Anterior cingulate cortex (tissue), 58 donors: Measurements from ENCODE around the gene SEMA6A.

Experiments used
- DNase-seq, 58 donors: peaks; one replicate each; lab custom pipeline; 2025; lab: John Stamatoyannopoulos, UW

SEMA6A gene

DNA sequence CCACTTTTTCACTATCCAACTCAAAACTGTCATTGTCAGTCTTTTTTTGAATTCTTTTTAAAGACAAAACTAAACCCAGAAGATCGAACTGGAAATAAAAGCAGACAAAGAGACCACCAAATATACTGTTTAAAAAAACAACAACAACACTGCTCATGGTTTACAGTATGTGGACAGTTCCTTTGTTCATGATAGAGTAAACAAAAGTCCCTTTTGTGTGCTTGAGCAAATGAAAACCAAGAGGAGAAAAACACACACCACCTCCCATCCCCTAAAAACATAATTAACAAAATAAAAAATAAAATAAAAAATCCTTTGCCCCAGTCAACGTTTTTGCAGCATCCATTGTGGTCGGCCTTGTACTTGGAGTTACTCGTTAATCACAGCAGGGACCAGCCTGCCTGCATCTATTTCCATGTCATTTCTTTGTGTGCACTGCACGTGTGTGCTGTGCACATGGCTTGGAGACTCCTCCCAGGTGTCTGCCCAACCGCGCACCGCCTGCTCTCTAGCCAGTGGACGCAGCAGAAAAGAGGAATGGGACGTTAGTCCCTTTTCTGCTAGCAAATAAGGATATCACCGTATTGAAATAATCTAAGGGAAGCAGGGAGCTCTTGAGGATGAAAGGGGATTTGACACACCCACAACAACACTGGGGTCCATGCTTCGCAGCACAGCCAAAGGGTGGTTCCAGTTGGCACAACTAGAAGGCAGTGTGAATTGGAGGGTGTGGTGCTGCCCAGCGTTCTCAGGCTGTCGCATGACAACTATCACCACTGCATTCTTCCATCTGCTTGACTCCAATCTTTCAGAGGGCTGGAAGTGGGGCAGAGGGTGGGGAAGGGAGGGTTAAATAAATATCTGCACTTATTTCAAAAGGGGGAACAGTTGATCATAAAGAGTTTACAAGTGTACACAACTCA lies 130.0 kb downstream of the SEMA6A start:
- DNase-seq, result peak in 2 of 58 donors; percentile 20 to 28

DNA sequence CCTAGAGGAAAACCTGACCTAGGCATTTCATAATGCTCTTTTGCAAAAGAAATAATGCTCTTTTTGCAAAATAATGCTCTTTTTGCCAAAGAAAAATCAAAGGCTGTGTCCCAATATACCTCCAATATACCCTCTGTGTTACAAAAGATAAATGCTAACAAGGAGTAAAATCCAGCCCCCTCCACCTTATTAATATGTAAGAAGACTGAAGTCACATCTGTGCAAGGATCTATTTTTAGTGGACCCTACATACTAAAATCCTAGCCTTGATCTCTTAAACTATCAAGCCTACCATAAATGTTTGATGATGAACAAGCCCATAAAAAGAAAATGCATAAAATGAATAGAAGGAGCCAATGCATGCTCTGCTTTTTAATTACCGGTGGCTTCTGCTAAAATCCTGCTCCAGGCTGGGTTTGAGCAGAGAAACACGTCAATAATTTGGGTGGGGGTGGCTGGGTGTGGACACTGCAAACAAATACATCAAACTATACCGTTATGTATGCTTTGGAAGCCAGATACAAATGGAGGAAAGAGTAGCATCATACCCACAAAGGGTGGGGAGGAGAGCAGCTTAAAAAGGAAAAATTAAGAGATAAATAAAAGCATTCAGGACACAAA lies 131.6 kb downstream of the SEMA6A start:
- DNase-seq, result no peak

DNA sequence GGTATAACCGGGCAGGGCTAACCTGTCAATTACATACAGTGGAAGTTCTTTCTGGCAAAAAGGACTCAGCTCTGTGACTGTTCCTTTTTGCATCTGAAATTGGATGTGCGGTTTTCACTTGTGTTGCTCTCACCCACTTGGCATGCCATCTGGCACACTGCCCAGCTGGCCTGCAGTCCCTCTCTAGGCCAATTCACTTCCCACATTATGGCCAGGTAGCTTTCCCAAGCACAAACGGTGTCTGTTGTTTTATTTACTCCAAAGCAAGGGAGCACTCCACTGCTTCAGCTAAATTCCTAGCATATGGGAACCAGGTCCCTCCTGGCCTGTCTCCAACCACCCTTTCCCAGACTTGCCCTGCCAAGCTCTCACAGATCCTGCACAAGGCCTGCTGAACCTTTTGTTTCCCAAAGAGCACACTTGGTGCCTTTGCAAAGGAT lies 132.5 kb downstream of the SEMA6A start:
- DNase-seq, result peak in 25 of 58 donors; percentile 8 to 63 (median 22)

DNA sequence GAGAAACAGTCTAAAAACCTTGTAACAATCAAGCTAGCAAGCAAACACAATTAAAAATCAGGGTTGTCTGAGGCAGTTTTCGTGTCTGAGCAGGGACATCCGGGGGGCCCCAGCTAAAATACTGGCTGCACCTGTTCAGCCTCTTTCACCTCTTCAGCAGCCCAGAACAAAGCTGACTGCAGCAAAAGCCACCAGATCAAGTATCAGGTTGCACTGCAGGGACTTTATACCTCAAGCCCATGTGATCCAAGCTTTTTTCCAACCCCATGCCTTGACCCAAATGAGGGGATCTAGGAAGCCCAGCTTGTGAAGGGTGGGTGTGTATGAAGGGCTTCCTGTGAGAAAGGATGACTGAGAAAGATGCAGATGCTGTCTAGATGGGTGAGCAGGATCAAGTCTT lies 133.4 kb downstream of the SEMA6A start:
- DNase-seq, result no peak

DNA sequence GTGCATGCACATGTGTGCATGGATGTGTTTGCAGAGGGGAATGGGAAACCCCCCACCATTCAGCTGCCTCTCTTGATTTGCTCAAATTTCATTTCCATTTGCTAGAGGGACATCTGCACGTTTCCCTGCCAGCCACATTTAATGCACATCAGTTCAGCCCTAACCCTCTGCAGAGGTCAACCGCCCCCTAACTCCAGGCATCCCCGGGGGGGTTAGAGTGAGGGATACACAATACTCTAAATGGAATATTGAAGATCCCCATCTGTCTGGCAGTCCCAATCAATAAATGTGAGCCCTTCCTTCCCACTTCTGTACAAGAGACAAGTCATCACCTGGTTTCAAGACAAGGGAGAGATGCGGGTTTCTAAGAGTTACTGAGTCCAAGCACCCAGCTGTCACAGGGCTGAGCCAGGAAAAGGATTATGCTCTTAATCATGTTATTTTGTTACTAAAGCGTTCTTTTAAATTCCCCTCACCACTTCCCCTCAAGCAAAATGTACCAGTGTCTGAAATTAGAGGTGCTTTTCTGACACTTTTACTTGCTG lies 134.1 kb downstream of the SEMA6A start:
- DNase-seq, result no peak

DNA sequence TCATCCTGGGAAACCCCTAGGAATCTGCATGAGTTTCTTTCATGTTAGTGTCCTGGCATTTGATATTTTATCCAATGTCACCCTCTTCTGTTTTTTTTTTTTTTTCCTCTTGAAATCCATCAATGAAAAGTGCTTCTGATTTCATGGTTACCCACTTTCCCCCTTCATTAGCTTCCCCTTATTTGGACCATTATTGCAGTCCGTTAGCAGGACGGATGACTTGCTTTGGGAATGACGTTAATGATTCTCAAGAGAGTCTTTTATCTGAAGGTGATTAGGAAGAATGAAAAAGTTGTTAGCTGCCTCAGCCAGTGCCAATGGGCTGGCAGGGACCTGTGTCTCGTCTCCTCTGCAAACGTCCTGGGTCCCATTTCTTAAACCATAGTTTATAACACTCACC lies 134.7 kb downstream of the SEMA6A start:
- DNase-seq, result no peak

DNA sequence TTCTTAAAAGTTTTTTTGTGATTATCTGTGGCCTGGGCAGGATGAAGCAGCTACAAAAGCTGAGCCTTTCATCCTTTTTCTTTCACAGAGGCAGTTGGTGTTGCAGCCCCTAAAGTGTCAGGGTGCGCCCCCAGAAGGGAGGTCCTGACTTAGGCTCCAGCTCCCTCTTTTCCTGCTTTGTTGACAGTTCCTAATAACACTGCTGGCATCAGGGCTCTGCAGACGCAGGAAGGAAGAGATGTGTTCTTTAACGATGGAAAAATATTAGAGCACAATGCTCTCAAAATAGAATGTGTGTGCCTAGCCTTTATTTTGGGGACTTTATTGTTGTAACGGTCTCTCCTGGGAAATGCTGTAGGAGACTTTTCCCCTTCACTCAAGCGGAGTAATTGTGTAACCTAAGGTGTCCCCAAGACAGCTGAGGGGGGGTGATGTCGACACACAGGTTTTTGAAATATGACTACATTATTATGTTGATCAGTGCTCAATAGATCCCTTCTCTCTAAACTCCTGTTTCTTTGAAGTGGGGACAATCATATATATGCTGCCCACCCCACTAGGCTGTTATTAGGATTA lies 135.6 kb downstream of the SEMA6A start:
- no peak for DNase-seq

DNA sequence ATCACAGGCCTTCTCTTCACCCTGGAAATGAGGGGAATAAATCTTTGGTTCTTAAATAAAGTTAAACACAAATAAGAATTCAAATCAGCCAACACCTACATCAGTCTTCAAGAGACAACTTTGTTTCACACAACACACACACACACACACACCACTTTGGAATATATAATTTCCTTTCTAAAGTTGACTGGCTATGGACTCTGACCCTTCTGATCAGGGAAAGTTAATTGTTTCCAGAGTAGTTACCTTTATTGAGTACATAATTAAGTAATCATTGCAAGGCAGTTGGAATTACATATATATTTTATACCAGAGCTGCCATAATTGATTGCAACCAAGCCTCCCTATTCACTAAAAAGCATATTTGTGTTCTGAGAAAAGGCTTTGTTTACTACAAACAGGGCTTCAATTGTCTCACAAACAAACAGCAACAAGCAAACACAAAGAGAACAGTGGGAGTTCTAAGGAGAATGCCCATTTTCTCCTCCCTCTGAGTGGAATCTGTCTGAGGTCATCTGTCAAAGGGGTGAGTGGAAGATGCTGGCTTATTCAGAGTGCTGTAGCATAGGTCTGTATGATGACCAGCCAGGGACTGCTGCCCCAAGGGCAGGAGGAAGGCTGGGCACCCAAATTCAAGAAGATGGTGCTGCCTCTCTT lies 136.6 kb downstream of the SEMA6A start:
- peak in 5 of 58 donors; percentile 17 to 76 (median 31) for DNase-seq

DNA sequence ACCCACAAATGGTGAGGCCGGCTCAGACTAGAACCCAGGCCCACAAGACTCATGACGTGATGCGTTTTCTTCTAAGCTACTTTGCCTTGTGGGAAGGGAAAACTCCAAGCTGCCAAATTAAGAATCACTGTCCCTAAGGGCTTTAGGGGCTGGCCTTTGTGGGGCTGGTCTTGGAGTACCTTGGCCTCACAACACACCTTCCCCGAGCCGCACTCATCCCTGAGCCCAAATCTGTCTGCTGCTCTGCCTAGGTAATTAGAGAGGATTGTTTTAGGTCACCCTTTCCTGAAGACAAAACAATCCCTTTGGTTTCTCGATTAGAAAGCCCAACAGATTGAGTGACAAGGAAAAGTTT lies 137.3 kb downstream of the SEMA6A start:
- no peak for DNase-seq

DNA sequence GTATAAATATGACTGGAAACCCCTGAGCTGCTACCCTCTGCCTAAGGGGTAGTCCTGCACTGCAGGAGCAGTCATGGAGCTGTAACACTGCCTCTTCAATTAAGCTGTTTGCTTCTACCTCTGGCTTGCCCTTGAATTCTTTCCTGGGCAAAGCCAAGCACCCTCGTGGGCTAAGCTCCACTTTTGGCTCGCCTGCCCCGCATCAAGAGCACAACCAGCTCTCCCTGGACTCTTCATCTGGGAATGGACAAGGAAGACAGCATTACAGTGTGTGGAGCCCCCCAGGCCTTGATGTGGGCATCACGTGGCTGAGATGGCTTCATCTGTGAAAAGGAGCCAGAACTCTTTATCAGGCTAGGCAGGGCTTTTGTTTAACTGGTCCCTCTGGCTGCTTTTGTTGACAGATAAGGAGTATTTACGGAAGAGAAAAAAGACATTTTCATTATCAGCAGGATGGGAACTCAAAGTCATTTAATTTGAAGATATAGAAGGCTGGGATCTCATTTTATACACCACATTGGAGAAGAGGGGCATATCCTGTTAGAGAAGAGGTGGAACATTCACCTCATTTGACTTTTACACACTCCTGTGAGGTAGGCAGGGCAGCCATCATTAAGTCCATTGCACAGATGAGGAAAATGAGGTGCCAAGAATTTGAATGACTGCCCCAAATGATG lies 137.8 kb downstream of the SEMA6A start:
- DNase-seq, result no peak

DNA sequence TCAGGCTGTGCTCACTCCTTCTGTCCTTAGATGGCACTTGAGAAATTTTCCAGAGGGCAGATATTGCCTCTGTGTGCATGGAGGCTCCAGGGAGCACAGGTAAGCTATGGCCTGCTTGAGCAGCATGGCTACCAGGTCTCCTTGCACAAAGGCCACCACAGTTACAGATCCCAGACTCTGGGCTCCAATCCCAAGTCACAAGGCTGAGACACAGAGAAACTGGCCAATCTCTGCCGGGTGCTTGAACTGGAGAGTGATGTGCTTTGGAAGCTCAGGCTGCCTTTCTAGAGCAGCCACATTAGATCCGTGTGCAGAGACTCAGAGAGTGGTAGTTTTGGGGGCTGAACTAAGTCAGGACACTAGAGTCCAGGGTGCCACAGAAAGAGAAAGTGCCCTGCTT lies 145.7 kb downstream of the SEMA6A start:
- peak in 22 of 58 donors; percentile 9 to 59 (median 20) for DNase-seq

DNA sequence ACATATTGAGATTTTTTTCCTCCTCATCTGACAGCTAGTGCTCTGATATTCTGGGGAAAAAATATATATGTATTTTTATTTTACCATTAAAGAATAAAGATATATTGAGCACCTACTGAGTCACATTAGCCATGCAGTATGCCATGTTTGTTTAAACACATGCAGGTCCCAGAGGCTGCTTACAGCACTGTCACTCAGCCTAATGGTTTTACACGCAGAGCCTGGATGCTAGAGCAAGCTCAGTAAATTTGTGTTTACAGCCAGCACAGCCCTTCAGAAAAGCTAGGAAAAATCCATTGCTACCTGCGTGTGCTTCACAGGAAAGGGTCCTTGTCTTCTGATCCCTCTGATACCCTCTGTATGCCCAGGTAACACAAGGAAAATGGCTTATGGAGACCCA lies 146.2 kb downstream of the SEMA6A start:
- DNase-seq, result no peak

DNA sequence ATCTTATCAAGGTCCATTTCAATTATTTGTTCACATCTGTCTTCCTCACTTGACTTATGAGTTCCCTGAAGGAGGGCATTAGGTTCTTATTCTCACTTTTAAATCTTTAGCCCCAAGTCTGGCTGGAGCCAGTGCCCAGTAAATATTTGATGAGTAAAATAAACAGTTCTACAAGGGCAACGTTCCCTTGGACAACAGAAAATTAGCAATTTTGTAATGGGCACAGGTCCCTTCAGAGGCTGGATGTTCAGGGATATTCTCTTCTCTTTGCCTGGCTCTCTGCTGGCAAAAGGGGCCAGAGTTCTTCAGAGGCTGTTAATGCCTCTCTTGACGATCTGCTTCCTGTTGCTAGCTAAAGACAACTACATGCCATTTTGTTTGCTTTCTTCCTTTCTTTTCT lies 149.7 kb downstream of the SEMA6A start:
- no peak for DNase-seq

DNA sequence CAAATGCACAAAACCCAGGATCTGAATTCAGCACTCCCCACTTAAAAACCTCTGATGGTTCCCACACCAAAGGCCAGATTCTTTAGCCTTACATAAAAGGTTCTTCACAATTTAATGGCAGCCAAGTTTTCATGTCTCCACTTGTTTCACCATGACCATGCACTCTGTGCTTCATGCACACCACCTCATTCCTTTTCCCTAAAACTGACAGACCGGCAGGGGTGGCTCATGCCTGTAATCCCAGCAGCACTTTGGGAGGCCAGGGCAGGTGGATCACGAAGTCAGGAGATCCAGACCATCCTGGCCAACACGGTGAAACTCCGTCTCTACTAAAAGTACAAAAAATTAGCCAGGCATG lies 150.4 kb downstream of the SEMA6A start:
- DNase-seq, result no peak

DNA sequence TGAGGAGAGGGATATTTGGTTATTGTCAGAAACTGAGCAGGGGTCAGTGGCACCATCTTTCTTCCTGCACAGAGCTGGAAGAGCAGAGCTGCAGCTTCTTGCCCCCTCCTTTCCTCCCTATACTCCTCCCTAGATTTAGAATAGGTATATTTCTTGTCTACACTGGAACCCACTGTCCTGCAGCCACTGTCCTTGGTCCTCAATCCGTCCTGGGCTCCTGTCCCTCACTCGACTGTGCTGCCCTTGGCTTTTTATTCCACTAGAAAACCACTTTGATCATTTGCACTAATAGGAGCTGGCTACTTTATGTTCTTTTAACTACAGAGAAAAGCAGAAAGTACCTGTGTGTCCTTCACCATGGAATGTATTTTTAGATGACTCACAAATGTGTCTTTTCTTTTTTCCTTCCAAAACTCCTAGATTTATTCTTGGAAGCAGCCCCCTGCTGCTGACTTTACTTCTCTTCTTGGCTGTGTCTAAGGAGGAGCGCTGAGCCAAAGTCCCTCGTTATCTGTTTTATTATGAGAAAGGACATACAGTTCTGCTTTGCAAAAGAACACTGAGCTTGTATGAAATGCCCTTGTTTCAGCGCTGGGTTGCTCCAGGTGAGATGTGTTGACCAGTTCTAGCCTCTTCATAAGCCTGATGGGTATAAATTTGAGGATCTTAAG lies 150.9 kb downstream of the SEMA6A start:
- DNase-seq, result no peak

DNA sequence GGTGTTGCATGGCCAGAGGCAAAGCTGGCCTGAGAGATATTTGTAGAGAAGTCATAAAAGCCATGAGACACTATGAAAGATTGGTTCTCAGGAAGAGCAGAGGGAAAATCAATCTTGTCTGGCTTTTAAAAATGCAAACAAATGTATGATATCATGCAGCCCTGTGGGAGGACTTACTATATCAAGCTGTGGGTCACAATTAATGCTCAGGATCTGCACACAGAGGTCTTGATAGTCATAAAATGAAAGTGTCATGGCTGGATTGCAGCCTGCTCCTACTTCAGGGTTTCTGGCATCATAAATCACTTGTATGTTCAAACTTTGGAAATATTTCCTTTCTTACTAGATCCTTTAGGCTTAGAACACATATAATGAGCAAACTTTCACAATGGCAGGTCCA lies 151.5 kb downstream of the SEMA6A start:
- DNase-seq, result no peak

DNA sequence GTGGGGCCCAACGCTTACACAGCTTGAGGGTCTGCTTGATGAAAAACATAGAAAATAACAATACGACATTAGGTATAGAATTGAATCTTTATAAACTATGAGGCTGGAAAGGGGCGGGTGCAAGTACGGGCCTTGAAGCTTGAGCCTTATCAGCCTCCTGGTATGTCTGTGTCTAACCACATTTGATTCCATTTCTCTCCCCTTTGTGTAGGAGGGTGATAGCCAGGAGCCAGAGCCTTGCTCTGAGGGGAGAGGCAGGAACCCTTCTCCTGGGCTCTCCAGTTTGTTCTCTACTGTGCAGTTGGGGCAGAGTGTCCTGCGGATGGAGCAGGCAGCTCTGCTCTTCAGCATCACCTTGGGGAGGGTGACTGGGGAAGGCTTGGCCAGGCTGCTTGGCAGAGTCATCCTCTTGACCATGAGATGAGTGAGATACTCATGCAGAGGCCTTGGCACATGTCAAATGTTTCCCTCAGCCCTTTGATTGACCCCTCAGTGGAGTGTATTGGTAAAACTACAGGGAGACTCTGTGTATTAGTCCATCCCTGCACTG lies 153.5 kb downstream of the SEMA6A start:
- no peak for DNase-seq

DNA sequence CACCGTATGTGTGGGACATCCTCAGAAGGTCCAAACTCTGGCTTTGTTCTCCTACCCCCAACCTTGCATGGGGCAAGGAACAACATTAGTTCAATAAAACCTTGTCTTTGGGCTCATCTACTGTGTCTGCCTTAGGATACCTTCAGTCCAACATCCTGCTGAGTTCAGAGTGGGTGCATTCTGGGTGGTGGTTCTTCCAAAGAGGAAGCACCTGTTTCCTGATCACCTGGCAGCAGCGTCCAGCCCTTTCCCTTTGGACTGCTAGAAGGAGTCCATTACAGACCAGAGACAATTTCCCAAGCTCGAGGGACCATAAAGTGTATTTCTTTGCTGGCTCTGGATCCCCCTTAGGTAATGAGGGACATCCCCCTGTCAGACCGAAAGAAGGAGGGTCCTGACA lies 154.1 kb downstream of the SEMA6A start:
- DNase-seq, result no peak

DNA sequence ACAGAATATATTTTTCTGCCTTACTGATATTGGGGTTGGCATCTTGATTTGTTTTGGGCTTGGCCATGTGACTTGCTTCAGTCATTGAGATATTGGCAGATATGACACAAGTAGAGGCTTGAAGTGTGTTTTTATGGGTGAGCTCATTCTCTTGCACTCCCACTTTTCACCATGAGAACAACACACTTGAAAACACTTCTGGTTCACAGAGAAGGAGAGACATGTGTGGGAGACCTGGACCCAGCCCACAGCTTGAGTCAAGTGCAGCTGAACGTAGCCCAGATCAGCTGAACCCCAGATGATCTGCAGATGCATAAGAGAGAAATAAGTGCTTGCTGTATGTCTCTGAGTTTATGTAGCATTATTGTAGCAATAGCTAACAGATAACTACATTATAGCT lies 155.4 kb downstream of the SEMA6A start:
- DNase-seq, result no peak
